ENCODE data around the gene PRDM16.

Gene PRDM16

GRCh38 chr1:3261007-3261968 lies 192.3 kb downstream of the PRDM16 start:
- Histone ChIP-seq H3K79me2 (ENCODE audit: insufficient read depth, low read length) (no peaks in the 10 kb centered on the region), H2AFZ (ENCODE audit: low read length) (no peak overlapping the region), H3K27ac (ENCODE audit: low read depth, low read length, poor library complexity, severe bottlenecking) (no peak overlapping the region), H3K9ac (ENCODE audit: low read length) (no peak overlapping the region), H3K9me3 (ENCODE audit: low read length) (no peaks in the 10 kb centered on the region), H3K27me3 (ENCODE audit: insufficient read depth, low read length) (no peaks in the 10 kb centered on the region; the same call in 1 of the 2 replicates), H3K4me2 (ENCODE audit: low read length) (no peak overlapping the region), H4K20me1 (ENCODE audit: insufficient read depth, low read length) (no peaks in the 10 kb centered on the region), H3K36me3 (ENCODE audit: insufficient read depth, low read length) (no peaks in the 10 kb centered on the region), H3F3A (ENCODE audit: insufficient read depth, low read length) (no peaks in the 10 kb centered on the region), H3K4me1 (ENCODE audit: insufficient read depth, low read length, severe bottlenecking) (no peaks in the 10 kb centered on the region), H3K4me3 (ENCODE audit: low read depth, low read length, poor library complexity, severe bottlenecking) (no peak overlapping the region), H3K9me2 (ENCODE audit: low read depth, low read length) (no peaks in the 10 kb centered on the region)
- TF ChIP-seq EZH2 (IDR thresholded peaks at IDR 0.05; ENCODE audit: borderline replicate concordance, low read length) (no peak), CTCF (IDR thresholded peaks at IDR 0.05; ENCODE audit: low read length) (no peak)

- TF ChIP-seq CTCF (IDR thresholded peaks at IDR 0.05; ENCODE audit: low read length) (no peak), EZH2 (IDR thresholded peaks at IDR 0.05; ENCODE audit: borderline replicate concordance, low read length) (no peak)
- Histone ChIP-seq H3K4me2 (ENCODE audit: low read length) (no peak overlapping the region), H3K9me3 (ENCODE audit: low read length) (no peaks in the 10 kb centered on the region), H2AFZ (ENCODE audit: low read length) (no peak overlapping the region), H4K20me1 (ENCODE audit: insufficient read depth, low read length) (no peaks in the 10 kb centered on the region), H3K9me2 (ENCODE audit: low read depth, low read length) (no peaks in the 10 kb centered on the region), H3K4me3 (ENCODE audit: low read depth, low read length, poor library complexity, severe bottlenecking) (no peak overlapping the region), H3K79me2 (ENCODE audit: insufficient read depth, low read length) (no peaks in the 10 kb centered on the region), H3K4me1 (ENCODE audit: insufficient read depth, low read length, severe bottlenecking) (no peaks in the 10 kb centered on the region), H3K36me3 (ENCODE audit: insufficient read depth, low read length) (no peaks in the 10 kb centered on the region), H3K9ac (ENCODE audit: low read length) (no peak overlapping the region), H3K27ac (ENCODE audit: low read depth, low read length, poor library complexity, severe bottlenecking) (no peak overlapping the region), H3K27me3 (ENCODE audit: insufficient read depth, low read length) (no peaks in the 10 kb centered on the region; the same call in 1 of the 2 replicates), H3F3A (ENCODE audit: insufficient read depth, low read length) (no peaks in the 10 kb centered on the region)
Measured at GRCh38 chr1:3261969-3262579, 193.1 kb downstream of the PRDM16 start.

GRCh38 chr1:3262681-3263286 lies 193.8 kb downstream of the PRDM16 start:
- Histone ChIP-seq H3K36me3 (ENCODE audit: insufficient read depth, low read length) (no peaks in the 10 kb centered on the region), H3K4me1 (ENCODE audit: insufficient read depth, low read length, severe bottlenecking) (no peaks in the 10 kb centered on the region), H3K27ac (ENCODE audit: low read depth, low read length, poor library complexity, severe bottlenecking) (no peak overlapping the region), H3K9me3 (ENCODE audit: low read length) (no peaks in the 10 kb centered on the region), H3K9me2 (ENCODE audit: low read depth, low read length) (no peaks in the 10 kb centered on the region), H3K9ac (ENCODE audit: low read length) (no peak overlapping the region), H3K4me3 (ENCODE audit: low read depth, low read length, poor library complexity, severe bottlenecking) (no peak overlapping the region), H3K4me2 (ENCODE audit: low read length) (no peak overlapping the region), H3F3A (ENCODE audit: insufficient read depth, low read length) (no peaks in the 10 kb centered on the region), H2AFZ (ENCODE audit: low read length) (no peak overlapping the region), H3K27me3 (ENCODE audit: insufficient read depth, low read length) (no peaks in the 10 kb centered on the region; the same call in 1 of the 2 replicates), H3K79me2 (ENCODE audit: insufficient read depth, low read length) (no peaks in the 10 kb centered on the region), H4K20me1 (ENCODE audit: insufficient read depth, low read length) (no peaks in the 10 kb centered on the region)
- TF ChIP-seq CTCF (IDR thresholded peaks at IDR 0.05; ENCODE audit: low read length) (no peak), EZH2 (IDR thresholded peaks at IDR 0.05; ENCODE audit: borderline replicate concordance, low read length) (no peak)

Measured in OCI-LY1 (cell line).